KMS-11 (cell line): ENCODE results near the gene ADGRV1.
"Not testable (repeated sequence)": the region's sequence is repeated elsewhere in the genome, so short reads cannot be mapped to it uniquely, and the experiment has no call there.

Experiments used
- H2AFZ ChIP-seq: fragments of 200-600 bp; sonication (generic); 2 replicates; pipeline ENCODE4 v1.6.1; 2016; ENCODE audit warnings: antibody characterized with exemption, mixed run types, low read depth
- H3K27ac ChIP-seq: fragments of 200-600 bp; sonication (generic); 2 replicates; pipeline ENCODE4 v1.6.1; 2016; ENCODE audit warnings: mild to moderate bottlenecking, mixed run types
- H3K27me3 ChIP-seq: fragments of 200-600 bp; sonication (generic); 2 replicates; pipeline ENCODE4 v1.6.1; 2017; ENCODE audit warnings: mild to moderate bottlenecking, low read depth, mixed run types, moderate library complexity; ENCODE audit not compliant: insufficient read depth
- H3K36me3 ChIP-seq: fragments of 200-600 bp; sonication (generic); 2 replicates; pipeline ENCODE4 v1.6.1; 2017; ENCODE audit warnings: mild to moderate bottlenecking, mixed run types; ENCODE audit not compliant: insufficient read depth
- H3K4me1 ChIP-seq: fragments of 200-600 bp; sonication (generic); 2 replicates; pipeline ENCODE4 v1.6.1; 2016; ENCODE audit warnings: mild to moderate bottlenecking, low read depth, mixed run types; ENCODE audit not compliant: poor library complexity, severe bottlenecking
- H3K4me2 ChIP-seq: fragments of 200-600 bp; sonication (generic); 2 replicates; pipeline ENCODE4 v1.7.0; 2016; ENCODE audit warnings: mild to moderate bottlenecking, mixed run types
- H3K4me3 ChIP-seq: fragments of 200-600 bp; sonication (generic); IDR thresholded peaks from 2 replicates; pipeline ENCODE4 v1.6.1; 2017; ENCODE audit warnings: low read depth, low read length, mixed read lengths; ENCODE audit not compliant: insufficient read depth
- H3K79me2 ChIP-seq: fragments of 200-600 bp; sonication (generic); 2 replicates; pipeline ENCODE4 v1.6.1; 2016; ENCODE audit warnings: low read depth, mixed run types; ENCODE audit not compliant: insufficient read depth
- H3K9ac ChIP-seq: fragments of 200-600 bp; sonication (generic); 2 replicates; pipeline ENCODE4 v1.6.1; 2016; ENCODE audit warnings: mild to moderate bottlenecking, mixed run types
- H4K20me1 ChIP-seq: fragments of 200-600 bp; sonication (generic); 2 replicates; pipeline ENCODE4 v1.6.1; 2016; ENCODE audit warnings: mild to moderate bottlenecking, mixed run types; ENCODE audit not compliant: insufficient read depth
- CTCF ChIP-seq: fragments of 200-600 bp; sonication (generic); conservative IDR thresholded peaks from 2 replicates; pipeline ENCODE4 v1.6.1; 2017; ENCODE audit warnings: low read depth, mild to moderate bottlenecking, antibody characterized with exemption, low read length, moderate library complexity, mixed read lengths

ADGRV1 gene

GRCh38 chr5:90792725-90793124 is 234.1 kb downstream of the ADGRV1 start:
- no peaks in the 10 kb centered on the region for H3K4me1 ChIP-seq
- no peak for TF ChIP-seq CTCF
- no peaks in the 10 kb centered on the region for H3K27me3 ChIP-seq
- H2AFZ ChIP-seq = no peak overlapping the region
- H3K79me2 ChIP-seq = no peaks in the 10 kb centered on the region
- H3K4me2 ChIP-seq = no peak overlapping the region
- no peak overlapping the region for H3K9ac ChIP-seq
- no peaks in the 10 kb centered on the region for H3K36me3 ChIP-seq
- H4K20me1 ChIP-seq = no peaks in the 10 kb centered on the region
- H3K27ac ChIP-seq = no peak overlapping the region
- no peak overlapping the region for H3K4me3 ChIP-seq

GRCh38 chr5:90793183-90793582 is 234.6 kb downstream of the ADGRV1 start:
- no peaks in the 10 kb centered on the region for H3K36me3 ChIP-seq
- no peak overlapping the region for H2AFZ ChIP-seq
- no peak overlapping the region for H3K9ac ChIP-seq
- no peak for TF ChIP-seq CTCF
- no peak overlapping the region for H3K4me3 ChIP-seq
- H3K79me2 ChIP-seq = no peaks in the 10 kb centered on the region
- H3K4me2 ChIP-seq = no peak overlapping the region
- no peak overlapping the region for H3K27ac ChIP-seq
- H3K4me1 ChIP-seq = no peaks in the 10 kb centered on the region
- no peaks in the 10 kb centered on the region for H3K27me3 ChIP-seq
- H4K20me1 ChIP-seq = no peaks in the 10 kb centered on the region

- H4K20me1 ChIP-seq, H3K4me1 ChIP-seq, H3K4me2 ChIP-seq, H3K9ac ChIP-seq, H3K79me2 ChIP-seq, H2AFZ ChIP-seq, H3K4me3 ChIP-seq, H3K27ac ChIP-seq, H3K27me3 ChIP-seq, H3K36me3 ChIP-seq: not testable (repeated sequence)
Measured at GRCh38 chr5:90796919-90797318, 238.3 kb downstream of the ADGRV1 start.

- H4K20me1 ChIP-seq, H3K27ac ChIP-seq, H3K27me3 ChIP-seq, H3K4me2 ChIP-seq, H3K79me2 ChIP-seq, H3K36me3 ChIP-seq, H3K4me1 ChIP-seq, H2AFZ ChIP-seq, H3K9ac ChIP-seq, H3K4me3 ChIP-seq: not testable (repeated sequence)
Measured at GRCh38 chr5:90800082-90800481, 241.5 kb downstream of the ADGRV1 start.

GRCh38 chr5:90800515-90800914 is 241.9 kb downstream of the ADGRV1 start:
- H3K36me3 ChIP-seq, H3K79me2 ChIP-seq, H3K27me3 ChIP-seq, H3K27ac ChIP-seq, H3K4me2 ChIP-seq, H4K20me1 ChIP-seq, H3K9ac ChIP-seq, H2AFZ ChIP-seq, H3K4me1 ChIP-seq, H3K4me3 ChIP-seq: not testable (repeated sequence)

GRCh38 chr5:90802474-90803317 is 244.1 kb downstream of the ADGRV1 start:
- no peak overlapping the region for H2AFZ ChIP-seq

More at GRCh38 chr5:90802474-90803317, 244.1 kb downstream of the ADGRV1 start:
- no peak overlapping the region for H3K4me2 ChIP-seq
- TF ChIP-seq CTCF = peak; percentile 79
- H3K4me3 ChIP-seq = no peak overlapping the region
- H3K36me3 ChIP-seq = no peaks in the 10 kb centered on the region
- H3K79me2 ChIP-seq = no peaks in the 10 kb centered on the region
- H3K27ac ChIP-seq = no peak overlapping the region
- no peaks in the 10 kb centered on the region for H4K20me1 ChIP-seq
- no peak overlapping the region for H3K9ac ChIP-seq
- no peaks in the 10 kb centered on the region for H3K4me1 ChIP-seq
- H3K27me3 ChIP-seq = no peaks in the 10 kb centered on the region
